CD4-positive, CD25-positive, alpha-beta regulatory T cell (primary cell): ENCODE data around the gene PPP3R2. TPM values are rescaled to one million over a fixed set of nuclear protein-coding genes. Genes with fewer than 3 reads are reported as not detected.

Experiments used
- ATAC-seq, 2 donors: fragments of 150-1000 bp; cut with Tn5 transposase; one replicate each; pipeline ENCODE4 v1.10.0; 2021; ENCODE audit warnings: low read depth in 2 of 2, moderate number of reproducible peaks in 2 of 2, moderate library complexity in 1 of 2
- DNase-seq, 3 donors: peaks; one replicate each; pipeline versions ENCODE4 v3.0.0 to v3.0.0-alpha.2; 2012 to 2022; ENCODE audit warnings: mixed read lengths in 1 of 3
- H3K27ac ChIP-seq: one replicate; pipeline ENCODE4 v1.7.0; 2013; ENCODE audit warnings: mild to moderate bottlenecking, low read length; ENCODE audit not compliant: insufficient read depth, poor library complexity, severe bottlenecking
- H3K27me3 ChIP-seq: one replicate; pipeline ENCODE4 v1.7.0; 2013; ENCODE audit warnings: low read length; ENCODE audit not compliant: control insufficient read depth, insufficient read depth
- H3K36me3 ChIP-seq: one replicate; pipeline ENCODE4 v1.7.0; 2013; ENCODE audit warnings: mild to moderate bottlenecking, low read length, moderate library complexity; ENCODE audit not compliant: control insufficient read depth, insufficient read depth
- H3K4me1 ChIP-seq: 2 replicates; pipeline ENCODE4 v1.7.0; 2013; ENCODE audit warnings: mild to moderate bottlenecking, low read length; ENCODE audit not compliant: insufficient read depth, control insufficient read depth, poor library complexity, severe bottlenecking
- H3K4me3 ChIP-seq: one replicate; pipeline ENCODE4 v1.7.0; 2013; ENCODE audit warnings: low read depth, mild to moderate bottlenecking, low read length, moderate library complexity
- H3K9me3 ChIP-seq, 2 experiments: 1 replicate in 1 of 2; 2 replicates in 1 of 2; pipeline ENCODE4 v1.7.0; 2013; ENCODE audit warnings: low read length in 2 of 2, mild to moderate bottlenecking in 1 of 2, moderate library complexity in 1 of 2; ENCODE audit not compliant: control insufficient read depth in 2 of 2
- H3K27ac Mint-ChIP-seq, 3 donors: one replicate each; pipeline ENCODE4 v1.8.0; 2020 to 2022; ENCODE audit warnings: mild to moderate bottlenecking in 3 of 3, mixed read lengths in 3 of 3, moderate library complexity in 2 of 3
- H3K27me3 Mint-ChIP-seq: one replicate; pipeline ENCODE4 v1.8.0; 2022; ENCODE audit warnings: mild to moderate bottlenecking, mixed read lengths
- H3K36me3 Mint-ChIP-seq: one replicate; pipeline ENCODE4 v1.8.0; 2020; ENCODE audit warnings: mixed read lengths
- H3K4me1 Mint-ChIP-seq, 4 donors: one replicate each; pipeline ENCODE4 v1.8.0; 2020 to 2022; ENCODE audit warnings: mixed read lengths in 4 of 4, mild to moderate bottlenecking in 1 of 4
- H3K4me3 Mint-ChIP-seq, 4 donors: one replicate each; pipeline ENCODE4 v1.8.0; 2020 to 2022; ENCODE audit warnings: mild to moderate bottlenecking in 4 of 4, mixed read lengths in 4 of 4, moderate library complexity in 3 of 4
- H3K9me3 Mint-ChIP-seq, 7 donors: one replicate each; pipeline ENCODE4 v1.8.0; 2020 to 2022; ENCODE audit warnings: mixed read lengths in 7 of 7, mild to moderate bottlenecking in 3 of 7, moderate library complexity in 2 of 7
- polyA plus RNA-seq, 4 donors: library from polyadenylated mRNA; unstranded; fragments of 300-500 nt; fragmentation: Illumina TruSeq; gene quantifications; one replicate each; pipeline ENCODE4 v1.2.3, GENCODE V29; 2021
- total RNA-seq: library from RNA; stranded (reverse); gene quantifications from one replicate; pipeline ENCODE4 v1.2.3, GENCODE V29; 2022

PPP3R2 gene
- total and polyA plus RNA-seq, 5 donors from 2014 or later = 0.17 to 0.22 TPM; not detected in 3

GRCh38 chr9:101587332-101588043, 7.3 kb downstream of the PPP3R2 start:
- no peaks in the 10 kb centered on the region for H3K4me1 ChIP-seq
- no peak for DNase-seq
- Mint-ChIP-seq H3K4me3 (no peak overlapping the region), H3K9me3 (peaks cover 0 to 2% (median 0%) of the 10 kb centered on the region in 7 donors), H3K36me3 (no peaks in the 10 kb centered on the region), H3K4me1 (peaks cover 0 to 9% (median 0%) of the 10 kb centered on the region in 4 donors), H3K27me3 (no peaks in the 10 kb centered on the region), H3K27ac (no peak overlapping the region)
- H3K36me3 ChIP-seq = no peaks in the 10 kb centered on the region
- no peaks in the 10 kb centered on the region for H3K27me3 ChIP-seq
- H3K4me3 ChIP-seq = no peak overlapping the region
- no peak overlapping the region for H3K27ac ChIP-seq
- no peak for ATAC-seq
- no peaks in the 10 kb centered on the region for H3K9me3 ChIP-seq

GRCh38 chr9:101586651-101587050, 8.1 kb downstream of the PPP3R2 start:
- Histone ChIP-seq H3K36me3 (no peaks in the 10 kb centered on the region), H3K27ac (no peak overlapping the region), H3K4me1 (no peaks in the 10 kb centered on the region), H3K27me3 (no peaks in the 10 kb centered on the region), H3K9me3 (no peaks in the 10 kb centered on the region), H3K4me3 (no peak overlapping the region)
- Mint-ChIP-seq H3K9me3 (peaks cover 0 to 2% (median 0%) of the 10 kb centered on the region in 7 donors), H3K27ac (no peak overlapping the region), H3K4me3 (no peak overlapping the region), H3K4me1 (peaks cover 0 to 9% (median 0%) of the 10 kb centered on the region in 4 donors), H3K27me3 (no peaks in the 10 kb centered on the region), H3K36me3 (no peaks in the 10 kb centered on the region)
- no peak for ATAC-seq
- DNase-seq = peak in 1 of 3 donors; percentile 59

- Histone ChIP-seq H3K27ac (no peak overlapping the region), H3K36me3 (no peaks in the 10 kb centered on the region), H3K27me3 (no peaks in the 10 kb centered on the region), H3K4me1 (no peaks in the 10 kb centered on the region), H3K9me3 (no peaks in the 10 kb centered on the region), H3K4me3 (no peak overlapping the region)
- Mint-ChIP-seq H3K27ac (peak overlapping the region in 2 of 3 donors; percentile 9 to 17), H3K4me1 (peaks cover 0 to 9% (median 0%) of the 10 kb centered on the region in 4 donors), H3K4me3 (peak overlapping the region in 1 of 4 donors; percentile 59), H3K36me3 (no peaks in the 10 kb centered on the region), H3K27me3 (no peaks in the 10 kb centered on the region), H3K9me3 (peaks cover 0 to 2% (median 0%) of the 10 kb centered on the region in 7 donors)
- DNase-seq = no peak
- no peak for ATAC-seq
Measured at GRCh38 chr9:101585740-101586139, 9.0 kb downstream of the PPP3R2 start.

- Histone ChIP-seq H3K27me3 (no peaks in the 10 kb centered on the region), H3K9me3 (no peaks in the 10 kb centered on the region), H3K4me1 (no peaks in the 10 kb centered on the region), H3K27ac (no peak overlapping the region), H3K4me3 (no peak overlapping the region), H3K36me3 (no peaks in the 10 kb centered on the region)
- ATAC-seq (no peak), DNase-seq (no peak)
- Mint-ChIP-seq H3K9me3 (peaks cover 0 to 2% (median 0%) of the 10 kb centered on the region in 7 donors), H3K36me3 (no peaks in the 10 kb centered on the region), H3K4me1 (peaks cover 0 to 9% (median 0%) of the 10 kb centered on the region in 4 donors), H3K27me3 (no peaks in the 10 kb centered on the region), H3K27ac (no peak overlapping the region), H3K4me3 (no peak overlapping the region)
Measured at GRCh38 chr9:101582553-101582952, 12.2 kb downstream of the PPP3R2 start.

- peaks cover 0 to 14% (median 3%) of the 10 kb centered on the region in 4 donors for H3K4me1 Mint-ChIP-seq
Measured at GRCh38 chr9:101579711-101580545, 14.8 kb downstream of the PPP3R2 start.

GRCh38 chr9:101578378-101578777, 16.4 kb downstream of the PPP3R2 start:
- DNase-seq = no peak
- ATAC-seq = peak in 1 of 2 donors; percentile 28
- Histone ChIP-seq H3K4me1 (peaks cover 14% of the 10 kb centered on the region), H3K4me3 (no peak overlapping the region), H3K9me3 (no peaks in the 10 kb centered on the region), H3K27me3 (no peaks in the 10 kb centered on the region), H3K36me3 (no peaks in the 10 kb centered on the region), H3K27ac (no peak overlapping the region)
- H3K27me3 Mint-ChIP-seq = no peaks in the 10 kb centered on the region
- peaks cover 10 to 29% (median 18%) of the 10 kb centered on the region in 4 donors for H3K4me1 Mint-ChIP-seq
- no peak overlapping the region for H3K27ac Mint-ChIP-seq
- peaks cover 0 to 1% (median 0%) of the 10 kb centered on the region in 7 donors for H3K9me3 Mint-ChIP-seq
- H3K36me3 Mint-ChIP-seq = no peaks in the 10 kb centered on the region
- no peak overlapping the region for H3K4me3 Mint-ChIP-seq

More at GRCh38 chr9:101579711-101580545, 14.8 kb downstream of the PPP3R2 start:
- H3K9me3 ChIP-seq = no peaks in the 10 kb centered on the region
- Mint-ChIP-seq H3K4me3 (no peak overlapping the region), H3K27ac (no peak overlapping the region), H3K9me3 (peaks cover 0 to 1% (median 0%) of the 10 kb centered on the region in 7 donors), H3K36me3 (no peaks in the 10 kb centered on the region), H3K27me3 (no peaks in the 10 kb centered on the region)
- no peaks in the 10 kb centered on the region for H3K4me1 ChIP-seq
- no peaks in the 10 kb centered on the region for H3K36me3 ChIP-seq
- H3K27ac ChIP-seq = no peak overlapping the region
- H3K27me3 ChIP-seq = no peaks in the 10 kb centered on the region
- H3K4me3 ChIP-seq = no peak overlapping the region
- ATAC-seq = no peak
- DNase-seq = no peak

GRCh38 chr9:101574731-101575333, 19.9 kb downstream of the PPP3R2 start:
- no peak for DNase-seq
- Mint-ChIP-seq H3K36me3 (no peaks in the 10 kb centered on the region), H3K27me3 (no peaks in the 10 kb centered on the region), H3K9me3 (no peaks in the 10 kb centered on the region), H3K4me1 (peaks cover 21 to 64% (median 49%) of the 10 kb centered on the region in 4 donors), H3K4me3 (no peak overlapping the region), H3K27ac (peak overlapping the region; percentile 17 to 98 (median 95))
- Histone ChIP-seq H3K27me3 (no peaks in the 10 kb centered on the region), H3K4me3 (no peak overlapping the region), H3K27ac (no peak overlapping the region), H3K4me1 (peaks cover 49% of the 10 kb centered on the region), H3K36me3 (no peaks in the 10 kb centered on the region), H3K9me3 (no peaks in the 10 kb centered on the region)
- ATAC-seq = no peak
